B cell (primary cell): Measurements from ENCODE around the gene INSYN2A.

ENCODE experiments used
- EZH2 ChIP-seq: IDR thresholded peaks from 2 replicates; pipeline ENCODE4 v1.6.1; 2012; ENCODE audit warnings: borderline replicate concordance, low read depth, mild to moderate bottlenecking, moderate library complexity, low read length; ENCODE audit not compliant: insufficient read depth, poor library complexity, severe bottlenecking
- TF ChIP-seq, protein P1 (sequence below): fragments of 200-600 bp; IDR thresholded peaks from one replicate; pipeline ENCODE4 v1.8.0; 2022; ENCODE audit warnings: antibody characterized with exemption, mild to moderate bottlenecking

DNA sequence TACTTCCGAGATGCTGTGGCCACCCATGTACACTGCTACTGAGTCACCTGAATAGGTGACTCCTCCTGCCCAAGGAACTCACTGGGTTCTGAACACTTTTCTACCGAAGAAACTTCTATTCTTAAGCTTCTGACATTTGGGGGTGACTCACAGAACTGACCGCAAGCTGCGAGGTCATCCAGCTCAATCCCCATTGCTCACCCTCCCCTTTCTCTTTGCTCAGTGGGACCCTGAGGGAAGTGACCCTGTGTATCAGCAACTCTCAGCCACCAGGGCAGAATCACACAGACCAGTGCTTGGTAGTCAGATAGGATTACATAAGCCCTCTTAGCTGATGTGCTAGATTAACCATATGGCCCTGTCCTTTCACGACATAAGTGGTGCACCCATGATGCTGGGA, 46.3 kb downstream of the INSYN2A start:
- TF ChIP-seq, protein P1, sequence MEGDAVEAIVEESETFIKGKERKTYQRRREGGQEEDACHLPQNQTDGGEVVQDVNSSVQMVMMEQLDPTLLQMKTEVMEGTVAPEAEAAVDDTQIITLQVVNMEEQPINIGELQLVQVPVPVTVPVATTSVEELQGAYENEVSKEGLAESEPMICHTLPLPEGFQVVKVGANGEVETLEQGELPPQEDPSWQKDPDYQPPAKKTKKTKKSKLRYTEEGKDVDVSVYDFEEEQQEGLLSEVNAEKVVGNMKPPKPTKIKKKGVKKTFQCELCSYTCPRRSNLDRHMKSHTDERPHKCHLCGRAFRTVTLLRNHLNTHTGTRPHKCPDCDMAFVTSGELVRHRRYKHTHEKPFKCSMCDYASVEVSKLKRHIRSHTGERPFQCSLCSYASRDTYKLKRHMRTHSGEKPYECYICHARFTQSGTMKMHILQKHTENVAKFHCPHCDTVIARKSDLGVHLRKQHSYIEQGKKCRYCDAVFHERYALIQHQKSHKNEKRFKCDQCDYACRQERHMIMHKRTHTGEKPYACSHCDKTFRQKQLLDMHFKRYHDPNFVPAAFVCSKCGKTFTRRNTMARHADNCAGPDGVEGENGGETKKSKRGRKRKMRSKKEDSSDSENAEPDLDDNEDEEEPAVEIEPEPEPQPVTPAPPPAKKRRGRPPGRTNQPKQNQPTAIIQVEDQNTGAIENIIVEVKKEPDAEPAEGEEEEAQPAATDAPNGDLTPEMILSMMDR = no peak
- no peak for TF ChIP-seq EZH2
